Mesothelial cell of epicardium (in vitro differentiated cells): ENCODE data around the gene KIFBP. TPM values are rescaled to one million over a fixed set of nuclear protein-coding genes. Genes with fewer than 3 reads are reported as not detected.

Experiments used
- DNase-seq, 2 experiments: peaks; one replicate each; pipeline ENCODE4 v3.0.0; 2021; ENCODE audit warnings: low spot score in 2 of 2; ENCODE audit not compliant: unreplicated experiment in 2 of 2
- H3K27ac Mint-ChIP-seq: 2 replicates; pipeline ENCODE4 v1.8.0; 2021; ENCODE audit warnings: mixed read lengths
- H3K27me3 Mint-ChIP-seq: 2 replicates; pipeline ENCODE4 v1.8.0; 2021; ENCODE audit warnings: low read depth, mixed read lengths
- H3K36me3 Mint-ChIP-seq: 2 replicates; pipeline ENCODE4 v1.8.0; 2021; ENCODE audit warnings: mixed read lengths
- H3K4me1 Mint-ChIP-seq: 2 replicates; pipeline ENCODE4 v1.8.0; 2021; ENCODE audit warnings: mixed read lengths
- H3K4me3 Mint-ChIP-seq: 2 replicates; pipeline ENCODE4 v1.8.0; 2021; ENCODE audit warnings: mild to moderate bottlenecking, moderate library complexity, mixed read lengths
- H3K9me3 Mint-ChIP-seq: 2 replicates; pipeline ENCODE4 v1.8.0; 2021; ENCODE audit warnings: mixed read lengths
- CTCF ChIP-seq: fragments of 200-600 bp; sonication (generic); IDR thresholded peaks from one replicate; pipeline ENCODE4 v1.5.0; 2021; ENCODE audit warnings: antibody characterized with exemption; ENCODE audit not compliant: unreplicated experiment
- total RNA-seq: library from RNA; stranded (reverse); gene quantifications from 3 replicates; pipeline ENCODE4 v1.2.1, GENCODE V29; 2021

Gene KIFBP
- total RNA-seq, 1 donor from 2014 or later, result 22.7 TPM

GRCh38 chr10:69048103-69048502 is 59.5 kb downstream of the KIFBP start:
- no peak for TF ChIP-seq CTCF
- Mint-ChIP-seq H3K27ac (no peak overlapping the region), H3K27me3 (peaks cover 8% of the 10 kb centered on the region), H3K4me1 (no peaks in the 10 kb centered on the region), H3K4me3 (no peak overlapping the region), H3K9me3 (no peaks in the 10 kb centered on the region), H3K36me3 (no peaks in the 10 kb centered on the region)
- no peak for DNase-seq

DNA sequence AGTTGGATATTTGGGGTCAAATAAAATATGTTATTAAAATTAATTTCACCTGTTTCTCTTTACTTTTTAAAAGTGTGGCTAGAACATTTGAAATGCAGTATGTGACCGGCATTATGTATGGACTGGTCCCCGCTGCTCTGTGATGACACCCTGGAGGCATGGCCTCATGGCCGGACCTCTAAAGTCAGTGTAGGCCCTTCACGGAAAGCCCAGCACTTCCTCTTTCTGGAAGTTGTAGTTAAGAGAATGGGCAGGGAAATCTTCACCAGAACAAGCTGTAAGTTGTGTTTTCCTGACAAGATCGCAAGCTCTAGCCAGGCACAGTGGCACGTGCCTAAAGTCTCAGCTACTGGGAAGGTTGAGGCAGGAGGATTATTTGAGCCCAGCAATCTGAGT is 61.0 kb downstream of the KIFBP start:
- DNase-seq, result no peak
- no peak overlapping the region for H3K27ac Mint-ChIP-seq
- peaks cover 8% of the 10 kb centered on the region for H3K27me3 Mint-ChIP-seq
- H3K9me3 Mint-ChIP-seq, result no peaks in the 10 kb centered on the region
- H3K36me3 Mint-ChIP-seq, result no peaks in the 10 kb centered on the region
- TF ChIP-seq CTCF, result no peak
- H3K4me3 Mint-ChIP-seq, result no peak overlapping the region
- H3K4me1 Mint-ChIP-seq, result no peaks in the 10 kb centered on the region

DNA sequence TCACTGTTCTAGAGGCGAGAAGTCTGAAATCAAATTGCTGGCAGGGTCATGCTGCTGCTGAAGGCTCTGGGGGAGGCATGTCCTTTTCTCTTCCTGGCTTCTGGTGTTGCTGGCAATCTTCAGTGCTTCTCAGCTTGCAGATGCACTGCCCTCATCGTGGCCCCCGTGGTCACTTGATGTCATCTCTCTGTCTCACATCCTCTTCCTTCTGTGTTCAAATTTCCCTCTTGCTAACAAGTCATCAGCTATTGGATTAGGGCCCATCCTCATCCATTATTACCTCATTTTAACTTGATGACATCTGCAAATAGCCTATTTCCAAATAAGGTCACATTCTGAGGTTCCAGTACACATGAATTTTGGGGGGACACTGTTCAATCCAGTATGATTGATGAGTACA is 62.7 kb downstream of the KIFBP start:
- DNase-seq, result no peak
- Mint-ChIP-seq H3K27me3 (peaks cover 10% of the 10 kb centered on the region), H3K27ac (no peak overlapping the region), H3K4me3 (no peak overlapping the region), H3K4me1 (no peaks in the 10 kb centered on the region), H3K9me3 (no peaks in the 10 kb centered on the region), H3K36me3 (no peaks in the 10 kb centered on the region)
- TF ChIP-seq CTCF, result no peak

- DNase-seq, result no peak
- H3K4me3 Mint-ChIP-seq, result no peak overlapping the region
- no peak overlapping the region for H3K27ac Mint-ChIP-seq
- TF ChIP-seq CTCF, result no peak
- H3K9me3 Mint-ChIP-seq, result no peaks in the 10 kb centered on the region
- H3K4me1 Mint-ChIP-seq, result no peaks in the 10 kb centered on the region
- H3K36me3 Mint-ChIP-seq, result no peaks in the 10 kb centered on the region
- peaks cover 10% of the 10 kb centered on the region for H3K27me3 Mint-ChIP-seq
These were observed 63.3 kb downstream of the KIFBP start for GRCh38 chr10:69051710-69052487.

DNA sequence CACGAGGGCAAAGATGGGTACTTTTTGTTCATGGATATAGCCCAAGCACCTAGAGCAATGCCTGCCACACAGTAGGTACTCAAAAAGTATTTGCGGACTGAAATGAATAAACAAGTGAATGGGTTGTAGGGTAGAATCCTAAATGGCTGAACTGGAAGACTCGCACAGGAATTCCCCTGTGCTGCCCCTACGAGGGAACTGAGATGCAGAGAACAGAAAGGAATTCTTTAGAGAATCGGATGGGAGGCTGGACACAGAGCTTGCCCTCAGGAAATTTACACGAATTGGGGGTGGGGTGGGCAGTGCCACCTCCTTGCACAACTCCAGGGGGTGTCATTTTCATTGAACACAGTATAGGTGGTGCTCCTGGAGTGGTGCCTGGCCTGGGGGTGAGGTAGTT is 64.1 kb downstream of the KIFBP start:
- no peak overlapping the region for H3K4me3 Mint-ChIP-seq
- H3K27ac Mint-ChIP-seq, result no peak overlapping the region
- peaks cover 10% of the 10 kb centered on the region for H3K27me3 Mint-ChIP-seq
- no peaks in the 10 kb centered on the region for H3K9me3 Mint-ChIP-seq
- DNase-seq, result no peak
- H3K36me3 Mint-ChIP-seq, result no peaks in the 10 kb centered on the region
- H3K4me1 Mint-ChIP-seq, result no peaks in the 10 kb centered on the region
- TF ChIP-seq CTCF, result no peak
